BE2C (cell line): ENCODE results near the gene MSANTD3.
"Not testable (repeated sequence)": the region's sequence is repeated elsewhere in the genome, so short reads cannot be mapped to it uniquely, and the experiment has no call there.

Source experiments
- DNase-seq: peaks from one replicate; pipeline ENCODE4 v3.0.0-alpha.2; 2020
- H3K27me3 ChIP-seq: fragments of 250-450 bp; sonication (Bioruptor Pico); 2 replicates; pipeline ENCODE4 v1.5.1; 2020; ENCODE audit warnings: mild to moderate bottlenecking
- H3K36me3 ChIP-seq: fragments of 250-450 bp; sonication (Bioruptor Pico); 2 replicates; pipeline ENCODE4 v1.5.1; 2020; ENCODE audit warnings: mild to moderate bottlenecking
- H3K4me1 ChIP-seq: fragments of 250-450 bp; sonication (Bioruptor Pico); 2 replicates; pipeline ENCODE4 v1.5.1; 2020
- H3K4me3 ChIP-seq: 2 replicates; pipeline ENCODE4 v1.5.1; 2011; ENCODE audit warnings: low read depth, low read length
- H3K9me3 ChIP-seq: fragments of 250-450 bp; sonication (Bioruptor Pico); 2 replicates; pipeline ENCODE4 v1.5.1; 2020
- TF ChIP-seq, protein P1 (sequence below): IDR thresholded peaks from 2 replicates; pipeline ENCODE4 v1.5.1; 2012; ENCODE audit warnings: mild to moderate bottlenecking, low read depth, low read length

The MSANTD3 gene

DNA sequence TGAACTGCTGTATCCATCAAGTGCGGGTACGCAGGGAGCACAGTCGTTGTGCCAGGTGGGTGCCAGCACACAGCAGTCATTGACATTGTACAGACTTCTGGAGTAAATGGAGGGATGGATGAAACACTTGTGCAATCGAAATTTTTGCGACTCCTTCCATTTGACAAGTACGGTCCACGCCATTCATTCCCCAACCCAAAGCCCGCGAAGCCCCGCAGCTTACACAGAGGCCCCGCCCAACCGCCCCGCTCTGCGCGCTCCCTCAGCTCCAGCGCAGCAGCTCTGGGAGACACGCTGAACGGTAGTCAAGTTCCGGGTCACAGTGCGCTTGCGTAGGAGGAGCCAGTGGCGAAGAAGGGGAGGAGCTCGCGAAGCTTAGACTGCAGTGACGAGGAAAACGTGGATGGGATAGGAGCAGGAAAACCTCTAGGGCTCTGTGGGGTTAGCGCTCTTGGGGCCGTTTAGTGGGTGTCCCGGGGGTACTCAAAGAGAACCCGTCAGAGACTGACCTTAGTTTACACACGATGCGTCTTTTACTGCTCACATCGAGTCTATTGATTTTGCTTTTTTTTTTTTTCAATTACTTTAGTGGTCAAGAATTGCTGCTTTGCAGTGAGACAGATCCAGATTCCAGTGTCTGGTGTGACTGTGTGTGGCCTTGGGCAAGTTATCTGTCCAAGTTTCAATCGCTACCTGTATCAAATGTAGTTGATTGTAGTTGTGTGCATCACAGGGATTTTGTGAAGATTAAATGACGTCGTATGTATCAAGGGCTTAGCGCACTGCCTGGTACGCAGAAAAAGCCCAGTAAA lies 15.3 kb upstream of the MSANTD3 start:
- H3K4me3 ChIP-seq = peak overlapping the region; percentile 73
- no peaks in the 10 kb centered on the region for H3K9me3 ChIP-seq
- TF ChIP-seq, protein P1, sequence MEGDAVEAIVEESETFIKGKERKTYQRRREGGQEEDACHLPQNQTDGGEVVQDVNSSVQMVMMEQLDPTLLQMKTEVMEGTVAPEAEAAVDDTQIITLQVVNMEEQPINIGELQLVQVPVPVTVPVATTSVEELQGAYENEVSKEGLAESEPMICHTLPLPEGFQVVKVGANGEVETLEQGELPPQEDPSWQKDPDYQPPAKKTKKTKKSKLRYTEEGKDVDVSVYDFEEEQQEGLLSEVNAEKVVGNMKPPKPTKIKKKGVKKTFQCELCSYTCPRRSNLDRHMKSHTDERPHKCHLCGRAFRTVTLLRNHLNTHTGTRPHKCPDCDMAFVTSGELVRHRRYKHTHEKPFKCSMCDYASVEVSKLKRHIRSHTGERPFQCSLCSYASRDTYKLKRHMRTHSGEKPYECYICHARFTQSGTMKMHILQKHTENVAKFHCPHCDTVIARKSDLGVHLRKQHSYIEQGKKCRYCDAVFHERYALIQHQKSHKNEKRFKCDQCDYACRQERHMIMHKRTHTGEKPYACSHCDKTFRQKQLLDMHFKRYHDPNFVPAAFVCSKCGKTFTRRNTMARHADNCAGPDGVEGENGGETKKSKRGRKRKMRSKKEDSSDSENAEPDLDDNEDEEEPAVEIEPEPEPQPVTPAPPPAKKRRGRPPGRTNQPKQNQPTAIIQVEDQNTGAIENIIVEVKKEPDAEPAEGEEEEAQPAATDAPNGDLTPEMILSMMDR = no peak
- peaks cover 3% of the 10 kb centered on the region; the same call in 1 of the 2 replicates for H3K4me1 ChIP-seq
- H3K36me3 ChIP-seq = no peaks in the 10 kb centered on the region
- peak; percentile 95 for DNase-seq
- no peaks in the 10 kb centered on the region for H3K27me3 ChIP-seq

DNA sequence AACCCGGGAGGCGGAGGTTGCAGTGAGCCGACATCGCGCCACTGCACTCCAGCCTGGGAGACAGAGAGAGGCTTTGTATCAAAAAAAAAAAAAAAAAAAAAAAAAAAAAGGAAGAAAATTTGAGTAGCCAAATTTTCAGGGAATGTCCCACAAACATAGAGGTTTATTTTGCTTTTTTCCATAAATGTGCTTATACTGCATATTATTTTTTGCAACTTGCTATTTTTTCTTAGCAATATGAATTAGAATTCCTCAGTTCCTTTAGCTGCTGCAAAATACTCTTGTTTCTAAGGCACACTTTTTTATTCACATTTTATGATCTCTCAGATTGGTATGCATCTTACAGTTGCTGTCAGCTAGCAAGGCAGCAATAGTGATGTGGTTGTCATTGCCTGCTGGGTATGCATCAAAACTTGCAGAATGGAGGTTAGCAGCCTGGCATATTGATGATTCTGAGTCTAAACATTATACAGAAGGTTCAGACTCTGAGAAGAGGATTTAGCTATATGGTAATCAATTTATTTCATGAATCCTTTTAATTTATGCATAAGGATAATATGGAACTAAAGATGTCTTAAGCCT lies 13.0 kb upstream of the MSANTD3 start:
- no peak for DNase-seq
- no peaks in the 10 kb centered on the region for H3K9me3 ChIP-seq

DNA sequence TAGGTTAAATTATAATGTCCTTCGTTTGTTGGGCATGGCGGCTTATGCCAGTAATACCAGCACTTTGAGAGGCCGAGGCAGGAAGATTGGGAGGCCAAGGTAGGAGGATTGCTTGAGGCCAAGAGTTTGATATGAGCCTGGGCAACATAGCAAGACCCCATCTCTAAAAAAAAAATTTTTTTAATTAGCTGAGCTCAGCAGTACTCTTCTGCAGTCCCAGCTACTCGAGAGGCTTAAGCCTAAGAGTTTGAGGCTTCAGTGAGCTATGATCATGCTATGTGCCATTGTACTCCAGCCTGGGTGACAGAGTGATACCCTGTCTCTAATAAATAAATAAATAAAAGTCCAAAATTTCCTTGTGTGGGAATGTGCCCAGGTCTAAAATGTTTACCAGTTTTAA lies 9.1 kb upstream of the MSANTD3 start:
- TF ChIP-seq, protein P1 = no peak
- Histone ChIP-seq H3K4me1 (no peaks in the 10 kb centered on the region), H3K27me3 (0 out of 2 replicates have a peak, but pooled peaks cover 3% of the 10 kb centered on the region), H3K9me3 (no peaks in the 10 kb centered on the region), H3K36me3 (no peaks in the 10 kb centered on the region), H3K4me3 (no peak overlapping the region)
- no peak for DNase-seq

More for the DNA sequence above, 13.0 kb upstream of the MSANTD3 start:
- Histone ChIP-seq H3K4me3 (no peak overlapping the region), H3K4me1 (peaks cover 3% of the 10 kb centered on the region; the same call in 1 of the 2 replicates), H3K27me3 (0 out of 2 replicates have a peak, but pooled peaks cover 3% of the 10 kb centered on the region), H3K36me3 (no peaks in the 10 kb centered on the region)
- TF ChIP-seq, protein P1 = no peak

DNA sequence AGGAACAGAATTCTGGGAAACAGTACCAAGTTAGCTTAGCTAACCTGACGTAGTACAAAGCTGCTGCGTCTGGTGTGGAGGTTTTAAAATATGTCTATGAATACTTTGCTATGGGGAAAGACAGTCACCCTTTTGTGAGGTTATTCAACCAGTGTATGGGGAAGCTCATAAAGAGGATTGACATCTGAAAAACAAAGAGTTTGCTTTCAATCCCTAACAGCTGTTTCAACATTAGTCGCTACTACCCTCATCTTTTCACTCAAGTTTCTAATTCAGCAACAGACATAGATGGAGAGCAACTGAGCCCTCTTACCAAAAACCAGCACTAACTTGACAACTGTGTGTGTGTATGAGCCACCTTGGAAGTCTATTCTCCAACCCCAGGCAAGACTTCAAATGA lies 7.8 kb upstream of the MSANTD3 start:
- Histone ChIP-seq H3K9me3 (no peaks in the 10 kb centered on the region), H3K27me3 (0 out of 2 replicates have a peak, but pooled peaks cover 3% of the 10 kb centered on the region), H3K4me1 (no peaks in the 10 kb centered on the region), H3K4me3 (no peak overlapping the region), H3K36me3 (no peaks in the 10 kb centered on the region)
- TF ChIP-seq, protein P1 = no peak
- no peak for DNase-seq

DNA sequence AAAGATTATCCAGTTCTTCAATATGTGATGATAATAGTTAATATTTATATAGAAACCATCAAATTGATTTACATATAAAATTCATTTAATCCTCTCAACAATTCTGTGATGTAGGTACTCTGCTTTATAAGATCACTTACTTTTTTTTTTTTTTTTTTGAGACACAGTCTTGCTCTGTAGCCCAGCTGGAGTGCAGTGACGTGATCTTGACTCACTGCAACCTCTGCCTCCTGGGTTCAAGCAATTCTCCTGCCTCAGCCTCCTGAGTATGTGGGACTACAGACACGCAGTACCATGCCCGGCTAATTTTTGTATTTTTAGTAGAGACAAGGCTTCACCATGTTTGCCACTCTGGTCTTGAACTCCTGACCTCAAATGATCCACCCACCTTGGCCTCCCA lies 5.8 kb upstream of the MSANTD3 start:
- DNase-seq, H3K9me3 ChIP-seq, H3K4me3 ChIP-seq, H3K36me3 ChIP-seq, H3K27me3 ChIP-seq, H3K4me1 ChIP-seq: not testable (repeated sequence)

DNA sequence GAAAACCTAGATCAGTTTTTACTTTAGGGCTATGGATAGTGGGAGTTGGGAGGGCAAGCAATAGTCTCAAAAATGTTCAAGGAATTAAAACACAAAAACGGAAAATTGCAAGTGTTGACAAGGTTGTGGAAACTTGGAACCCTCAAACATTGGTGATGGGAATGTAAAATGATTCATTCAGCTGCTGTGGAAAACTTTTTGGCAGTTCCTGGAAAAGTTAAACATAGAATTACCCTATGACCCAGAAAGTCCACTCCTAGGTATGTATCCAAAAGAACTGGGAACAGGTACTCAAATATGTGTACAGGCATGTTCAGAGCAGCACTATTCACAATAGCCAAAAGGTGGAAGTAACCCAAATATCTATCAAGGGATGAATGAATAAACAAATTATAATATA lies 1.2 kb upstream of the MSANTD3 start:
- DNase-seq = no peak
- Histone ChIP-seq H3K9me3 (no peaks in the 10 kb centered on the region), H3K4me3 (no peak overlapping the region)

More for the DNA sequence above, 1.2 kb upstream of the MSANTD3 start:
- H3K27me3 ChIP-seq = no peaks in the 10 kb centered on the region
- H3K4me1 ChIP-seq = peaks cover 11% of the 10 kb centered on the region
- H3K36me3 ChIP-seq = no peaks in the 10 kb centered on the region
- TF ChIP-seq, protein P1 = no peak
